Upper lobe of right lung (tissue), 1 donor: ENCODE data around the gene PAFAH1B1. TPM values are rescaled to one million over a fixed set of nuclear protein-coding genes. Genes with fewer than 3 reads are reported as not detected.
A peak's percentile ranks its signal among the peaks of the same experiment; 100 is the strongest.

Source experiments
- ATAC-seq: fragments of 200-7000 bp; cut with Tn5 transposase; one replicate; pipeline ENCODE4 v1.9.1; 2020; ENCODE audit warnings: mild to moderate bottlenecking, moderate library complexity
- DNase-seq: peaks from one replicate; pipeline ENCODE4 v3.0.0-alpha.2; 2020
- H3K27ac ChIP-seq: fragments of 200-600 bp; one replicate; pipeline ENCODE4 v1.8.0; 2022
- H3K27me3 ChIP-seq: fragments of 200-600 bp; one replicate; pipeline ENCODE4 v1.8.0; 2022; ENCODE audit warnings: mild to moderate bottlenecking
- H3K36me3 ChIP-seq: fragments of 200-600 bp; one replicate; pipeline ENCODE4 v1.8.0; 2022
- H3K4me1 ChIP-seq: fragments of 200-600 bp; one replicate; pipeline ENCODE4 v1.8.0; 2022
- H3K4me3 ChIP-seq: fragments of 200-600 bp; one replicate; pipeline ENCODE4 v1.8.0; 2022; ENCODE audit warnings: mild to moderate bottlenecking
- H3K9me3 ChIP-seq: fragments of 200-600 bp; one replicate; pipeline ENCODE4 v1.8.0; 2022
- CTCF ChIP-seq: fragments of 200-600 bp; IDR thresholded peaks from one replicate; pipeline ENCODE4 v1.8.0; 2022; ENCODE audit warnings: antibody characterized with exemption
- intact Hi-C: fragments of 100-400 bp; cut with DNase I; formaldehyde crosslinking; loops from one replicate; pipeline ENCODE4 v1.11.0; 2022
- total RNA-seq: library from RNA; stranded (reverse); fragmentation: NEBNext Ultra II Directional; extraction: Animal tissue kit (Norgen Biotek cat#: 25700); gene quantifications from one replicate; pipeline ENCODE4 v1.2.1, GENCODE V29; 2021
- donor health status: DM: no; HTN: yes; CAD: no; lungs with severe emphysema.

PAFAH1B1 gene
- total RNA-seq, 1 donor from 2014 or later = 144 TPM

GRCh38 chr17:2704031-2704889 lies 110.8 kb downstream of the PAFAH1B1 start:
- H3K4me3 ChIP-seq = no peak overlapping the region

GRCh38 chr17:2704890-2705248 lies 111.4 kb downstream of the PAFAH1B1 start:
- peak; percentile 46 for DNase-seq
- H3K27ac ChIP-seq = no peak overlapping the region
- H3K9me3 ChIP-seq = no peaks in the 10 kb centered on the region
- ATAC-seq = no peak
- peaks cover 45% of the 10 kb centered on the region for H3K36me3 ChIP-seq
- peaks cover 27% of the 10 kb centered on the region for H3K4me1 ChIP-seq
- intact Hi-C loops = no loop called here
- no peak for TF ChIP-seq CTCF
- no peaks in the 10 kb centered on the region for H3K27me3 ChIP-seq
- H3K4me3 ChIP-seq = no peak overlapping the region

More at GRCh38 chr17:2704031-2704889, 110.8 kb downstream of the PAFAH1B1 start:
- peaks cover 46% of the 10 kb centered on the region for H3K36me3 ChIP-seq
- peak; percentile 58 for DNase-seq
- H3K4me1 ChIP-seq = peaks cover 21% of the 10 kb centered on the region
- no peak for ATAC-seq
- intact Hi-C loops = no loop called here
- no peaks in the 10 kb centered on the region for H3K27me3 ChIP-seq
- no peak for TF ChIP-seq CTCF
- H3K27ac ChIP-seq = no peak overlapping the region
- H3K9me3 ChIP-seq = no peaks in the 10 kb centered on the region

GRCh38 chr17:2705263-2705662 lies 111.8 kb downstream of the PAFAH1B1 start:
- no peak overlapping the region for H3K4me3 ChIP-seq
- ATAC-seq = no peak
- no peak overlapping the region for H3K27ac ChIP-seq
- no peak for DNase-seq
- no peaks in the 10 kb centered on the region for H3K27me3 ChIP-seq
- intact Hi-C loops = no loop called here
- peaks cover 31% of the 10 kb centered on the region for H3K4me1 ChIP-seq
- TF ChIP-seq CTCF = no peak
- H3K36me3 ChIP-seq = peaks cover 41% of the 10 kb centered on the region
- H3K9me3 ChIP-seq = no peaks in the 10 kb centered on the region

GRCh38 chr17:2705888-2706795 lies 112.7 kb downstream of the PAFAH1B1 start:
- H3K9me3 ChIP-seq = no peaks in the 10 kb centered on the region
- peaks cover 36% of the 10 kb centered on the region for H3K4me1 ChIP-seq
- DNase-seq = peak; percentile 60
- ATAC-seq = no peak
- H3K27ac ChIP-seq = no peak overlapping the region
- intact Hi-C loops = no loop called here
- H3K4me3 ChIP-seq = no peak overlapping the region
- TF ChIP-seq CTCF = no peak
- H3K27me3 ChIP-seq = no peaks in the 10 kb centered on the region
- peaks cover 32% of the 10 kb centered on the region for H3K36me3 ChIP-seq

GRCh38 chr17:2706911-2707510 lies 113.6 kb downstream of the PAFAH1B1 start:
- no peak for TF ChIP-seq CTCF
- intact Hi-C loops = no loop called here
- DNase-seq = no peak
- no peaks in the 10 kb centered on the region for H3K27me3 ChIP-seq
- peaks cover 23% of the 10 kb centered on the region for H3K36me3 ChIP-seq
- H3K4me3 ChIP-seq = no peak overlapping the region
- H3K4me1 ChIP-seq = peaks cover 36% of the 10 kb centered on the region
- no peaks in the 10 kb centered on the region for H3K9me3 ChIP-seq
- ATAC-seq = no peak
- H3K27ac ChIP-seq = no peak overlapping the region
